Measurements from ENCODE around the gene C14orf180.

The C14orf180 gene

DNA sequence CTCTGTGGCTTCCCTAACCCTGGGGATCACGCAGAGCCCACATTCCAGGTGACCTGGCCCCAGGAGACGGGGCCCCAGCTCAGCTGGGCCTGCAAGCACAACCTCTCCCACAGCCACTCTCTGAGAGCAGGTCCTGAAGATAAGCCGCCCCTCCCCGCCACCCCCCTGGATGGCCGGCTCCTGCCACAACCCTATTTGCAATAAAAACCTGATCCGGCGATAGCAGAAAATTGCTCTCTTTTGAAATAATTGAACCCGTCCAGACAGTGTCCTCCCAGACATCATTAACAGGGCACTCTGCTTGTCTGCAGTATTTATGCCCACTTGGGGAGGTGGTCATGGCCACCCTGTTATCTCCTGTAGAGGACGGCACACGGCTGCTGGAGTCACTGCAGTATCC lies 5.0 kb downstream of the C14orf180 start:
- Histone ChIP-seq H3K4me3 (ENCODE audit: insufficient read depth, low read length, poor library complexity, severe bottlenecking) (no peak overlapping the region), H3K79me2 (ENCODE audit: insufficient read depth, low read length) (no peaks in the 10 kb centered on the region), H3K4me2 (ENCODE audit: low read depth, low read length, poor library complexity, severe bottlenecking) (no peak overlapping the region), H3K9ac (ENCODE audit: low read length) (no peak overlapping the region), H3K9me2 (replicated peaks; ENCODE audit: insufficient read depth, low read length) (no peaks in the 10 kb centered on the region), H3K27ac (ENCODE audit: low read depth, low read length) (no peak overlapping the region), H2AFZ (ENCODE audit: low read depth, low read length, severe bottlenecking) (no peak overlapping the region), H4K20me1 (ENCODE audit: low read depth, low read length) (no peaks in the 10 kb centered on the region), H3F3A (ENCODE audit: insufficient read depth) (no peaks in the 10 kb centered on the region), H3K27me3 (ENCODE audit: low read length) (no peaks in the 10 kb centered on the region), H3K9me3 (ENCODE audit: insufficient read depth, low read length) (no peaks in the 10 kb centered on the region), H3K36me3 (ENCODE audit: low read length) (no peaks in the 10 kb centered on the region)
- TF ChIP-seq EZH2phosphoT487 (conservative IDR thresholded peaks at IDR 0.05; ENCODE audit: low read length) = no peak
- TF ChIP-seq, protein P1, sequence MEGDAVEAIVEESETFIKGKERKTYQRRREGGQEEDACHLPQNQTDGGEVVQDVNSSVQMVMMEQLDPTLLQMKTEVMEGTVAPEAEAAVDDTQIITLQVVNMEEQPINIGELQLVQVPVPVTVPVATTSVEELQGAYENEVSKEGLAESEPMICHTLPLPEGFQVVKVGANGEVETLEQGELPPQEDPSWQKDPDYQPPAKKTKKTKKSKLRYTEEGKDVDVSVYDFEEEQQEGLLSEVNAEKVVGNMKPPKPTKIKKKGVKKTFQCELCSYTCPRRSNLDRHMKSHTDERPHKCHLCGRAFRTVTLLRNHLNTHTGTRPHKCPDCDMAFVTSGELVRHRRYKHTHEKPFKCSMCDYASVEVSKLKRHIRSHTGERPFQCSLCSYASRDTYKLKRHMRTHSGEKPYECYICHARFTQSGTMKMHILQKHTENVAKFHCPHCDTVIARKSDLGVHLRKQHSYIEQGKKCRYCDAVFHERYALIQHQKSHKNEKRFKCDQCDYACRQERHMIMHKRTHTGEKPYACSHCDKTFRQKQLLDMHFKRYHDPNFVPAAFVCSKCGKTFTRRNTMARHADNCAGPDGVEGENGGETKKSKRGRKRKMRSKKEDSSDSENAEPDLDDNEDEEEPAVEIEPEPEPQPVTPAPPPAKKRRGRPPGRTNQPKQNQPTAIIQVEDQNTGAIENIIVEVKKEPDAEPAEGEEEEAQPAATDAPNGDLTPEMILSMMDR (IDR thresholded peaks at IDR 0.05; ENCODE audit: insufficient read depth, low read length, poor library complexity, severe bottlenecking) = no peak

DNA sequence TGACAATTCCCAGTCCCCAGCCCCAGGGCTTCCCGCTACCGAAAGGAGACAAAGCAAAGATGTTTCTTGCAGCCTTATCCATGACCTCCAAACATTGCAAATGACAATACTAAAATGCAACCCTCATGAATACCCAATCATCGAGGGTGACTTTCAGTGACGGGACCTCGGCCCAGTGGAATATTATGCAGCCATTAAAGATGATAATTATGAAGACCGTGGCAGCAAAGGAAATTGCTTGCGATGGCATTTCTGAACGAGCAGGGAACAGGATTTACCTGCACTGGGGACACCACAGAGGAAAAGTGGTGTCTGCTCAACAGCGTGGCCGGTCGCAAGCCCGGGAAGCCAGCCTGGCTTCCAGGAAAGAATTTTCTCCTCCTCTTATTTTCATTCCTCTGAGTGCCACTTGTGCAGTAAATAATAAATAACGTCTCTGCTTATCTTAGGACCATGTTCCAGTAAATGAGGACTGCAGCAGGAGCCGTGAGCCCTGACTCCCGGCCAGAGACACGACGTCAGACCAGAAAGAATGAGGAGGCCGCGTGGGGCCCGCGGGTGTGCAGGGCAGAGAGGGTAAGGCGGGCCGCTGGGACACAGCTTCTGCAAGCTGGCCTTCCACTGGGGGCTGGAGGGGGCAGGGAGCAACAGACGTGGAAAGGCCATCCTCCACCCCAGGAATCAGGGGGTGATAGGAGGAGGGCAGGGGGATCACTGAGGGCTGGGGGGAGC lies 6.6 kb downstream of the C14orf180 start:
- Histone ChIP-seq H3K79me2 (ENCODE audit: insufficient read depth, low read length) (no peaks in the 10 kb centered on the region), H4K20me1 (ENCODE audit: low read depth, low read length) (no peaks in the 10 kb centered on the region), H3K4me2 (ENCODE audit: low read depth, low read length, poor library complexity, severe bottlenecking) (no peak overlapping the region), H3K27me3 (ENCODE audit: low read length) (no peaks in the 10 kb centered on the region), H2AFZ (ENCODE audit: low read depth, low read length, severe bottlenecking) (no peak overlapping the region), H3K36me3 (ENCODE audit: low read length) (no peaks in the 10 kb centered on the region), H3K9me3 (ENCODE audit: insufficient read depth, low read length) (no peaks in the 10 kb centered on the region), H3K9ac (ENCODE audit: low read length) (no peak overlapping the region), H3K4me3 (ENCODE audit: insufficient read depth, low read length, poor library complexity, severe bottlenecking) (no peak overlapping the region), H3F3A (ENCODE audit: insufficient read depth) (no peaks in the 10 kb centered on the region), H3K27ac (ENCODE audit: low read depth, low read length) (no peak overlapping the region), H3K9me2 (replicated peaks; ENCODE audit: insufficient read depth, low read length) (no peaks in the 10 kb centered on the region)
- no peak for TF ChIP-seq EZH2phosphoT487 (conservative IDR thresholded peaks at IDR 0.05; ENCODE audit: low read length)
- TF ChIP-seq, protein P1 (IDR thresholded peaks at IDR 0.05; ENCODE audit: insufficient read depth, low read length, poor library complexity, severe bottlenecking) = no peak

DNA sequence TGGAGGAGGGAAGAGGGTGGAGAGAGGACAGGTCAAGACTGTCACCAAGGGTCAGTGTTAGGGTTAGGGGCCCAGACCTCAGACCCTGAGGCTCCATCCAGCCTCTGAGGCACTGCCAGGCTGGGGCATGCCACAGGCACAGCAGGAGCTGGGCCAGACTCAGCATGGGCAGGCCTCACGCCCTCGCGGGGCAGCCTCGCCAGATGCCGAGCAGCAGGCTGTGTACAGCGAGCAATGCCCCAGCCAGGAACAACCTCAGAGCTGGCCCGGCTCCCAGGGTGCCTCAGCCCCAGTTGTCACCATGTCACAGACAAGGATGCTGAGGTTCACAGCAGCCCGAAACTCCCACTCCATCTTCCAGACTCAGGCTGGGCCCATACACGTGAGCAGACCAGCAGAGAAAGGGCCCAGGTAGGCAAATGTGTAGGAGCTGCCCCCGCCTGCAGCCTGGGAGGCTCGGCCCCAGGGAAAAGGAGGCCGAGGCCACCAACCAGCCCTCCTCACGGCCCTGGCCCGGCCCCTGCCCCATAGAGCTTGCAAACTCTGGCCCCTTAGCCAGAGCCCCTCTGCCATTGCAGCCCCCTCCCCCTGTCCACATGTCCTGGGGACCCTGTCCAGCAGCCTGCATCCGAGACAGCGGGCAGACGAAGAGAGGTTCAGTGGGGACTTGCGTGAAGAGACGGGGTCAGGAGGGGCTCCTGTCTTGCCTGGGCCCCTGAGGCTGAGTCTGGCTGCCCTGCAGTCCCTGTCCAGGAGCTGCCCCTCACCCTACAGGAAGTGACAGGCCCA lies 7.5 kb downstream of the C14orf180 start:
- Histone ChIP-seq H4K20me1 (ENCODE audit: low read depth, low read length) (no peaks in the 10 kb centered on the region), H3F3A (ENCODE audit: insufficient read depth) (no peaks in the 10 kb centered on the region), H3K4me3 (ENCODE audit: insufficient read depth, low read length, poor library complexity, severe bottlenecking) (no peak overlapping the region), H3K4me2 (ENCODE audit: low read depth, low read length, poor library complexity, severe bottlenecking) (no peak overlapping the region), H3K9me3 (ENCODE audit: insufficient read depth, low read length) (no peaks in the 10 kb centered on the region), H3K9me2 (replicated peaks; ENCODE audit: insufficient read depth, low read length) (no peaks in the 10 kb centered on the region), H3K9ac (ENCODE audit: low read length) (no peak overlapping the region), H3K27ac (ENCODE audit: low read depth, low read length) (no peak overlapping the region), H3K79me2 (ENCODE audit: insufficient read depth, low read length) (no peaks in the 10 kb centered on the region), H3K36me3 (ENCODE audit: low read length) (no peaks in the 10 kb centered on the region), H2AFZ (ENCODE audit: low read depth, low read length, severe bottlenecking) (no peak overlapping the region), H3K27me3 (ENCODE audit: low read length) (no peaks in the 10 kb centered on the region)
- no peak for TF ChIP-seq EZH2phosphoT487 (conservative IDR thresholded peaks at IDR 0.05; ENCODE audit: low read length)
- TF ChIP-seq, protein P1 (IDR thresholded peaks at IDR 0.05; ENCODE audit: insufficient read depth, low read length, poor library complexity, severe bottlenecking) = no peak

All from SU-DHL-6 (cell line).